Activated CD4-positive, alpha-beta T cell treated with anti-CD3 and anti-CD28 coated beads, Interleukin-2, amount 50 U/mL, for 4 hours (primary cell): Measurements from ENCODE around the gene KLHL33.
"Not testable (repeated sequence)": the region's sequence is repeated elsewhere in the genome, so short reads cannot be mapped to it uniquely, and the experiment has no call there.

Source experiments
- DNase-seq, 2 experiments: peaks; one replicate each; pipeline ENCODE4 v3.0.0-alpha.2; 2020

The KLHL33 gene

GRCh38 chr14:20435582-20436362, at the start of gene KLHL33:
Gene KLHL33, minus strand, starts transcription at chr14:20436166. Its CDS starts 355 bp downstream, at chr14:20435811.
- no peak for DNase-seq

- no peak for DNase-seq
These were observed 46.4 kb upstream of the KLHL33 start for GRCh38 chr14:20482382-20482781.

GRCh38 chr14:20478894-20479293, 42.9 kb upstream of the KLHL33 start:
- DNase-seq: no peak

GRCh38 chr14:20477211-20477876, 41.4 kb upstream of the KLHL33 start:
- DNase-seq: no peak

GRCh38 chr14:20476776-20477175, 40.8 kb upstream of the KLHL33 start:
- DNase-seq: no peak

GRCh38 chr14:20472536-20473169, 36.7 kb upstream of the KLHL33 start:
- DNase-seq: no peak

GRCh38 chr14:20470603-20470901, 34.6 kb upstream of the KLHL33 start:
- no peak for DNase-seq

GRCh38 chr14:20469890-20470602, 34.1 kb upstream of the KLHL33 start:
- DNase-seq: peak; percentile 43 to 51

GRCh38 chr14:20469242-20469889, 33.4 kb upstream of the KLHL33 start, which contains the start of gene PNP:
Gene PNP, plus strand, starts transcription at chr14:20469406. Its CDS starts 119 bp downstream, at chr14:20469525.
- DNase-seq: peak; percentile 85 to 88

GRCh38 chr14:20468764-20469241, 32.8 kb upstream of the KLHL33 start:
- DNase-seq: no peak

GRCh38 chr14:20461225-20462141, 25.5 kb upstream of the KLHL33 start, which contains the start of gene PIP4P1:
Gene PIP4P1, minus strand, starts transcription at chr14:20461434. Its CDS starts 109 bp downstream, at chr14:20461325.
- peak; percentile 97 to 98 for DNase-seq

GRCh38 chr14:20460458-20461224, 24.7 kb upstream of the KLHL33 start:
- DNase-seq: peak; percentile 36 to 39

GRCh38 chr14:20458031-20458789, 22.2 kb upstream of the KLHL33 start:
- DNase-seq: no peak

GRCh38 chr14:20456971-20457370, 21.0 kb upstream of the KLHL33 start:
- DNase-seq: no peak

- DNase-seq: peak in 1 of 2 experiments; percentile 34
These were observed 19.7 kb upstream of the KLHL33 start for GRCh38 chr14:20455355-20456300.

- peak; percentile 97 to 98 for DNase-seq
These were observed 18.8 kb upstream of the KLHL33 start, which contains the start of the genes APEX1 and OSGEP for GRCh38 chr14:20454516-20455354. Gene APEX1, plus strand, starts transcription at chr14:20455226. Its CDS starts 420 bp downstream, at chr14:20455646. Gene OSGEP, minus strand, starts transcription at chr14:20454812. Its CDS starts 129 bp downstream, at chr14:20454683.

GRCh38 chr14:20452831-20453230, 16.9 kb upstream of the KLHL33 start:
- DNase-seq: not testable (repeated sequence)
